GM21786 (cell line): Measurements from ENCODE around the gene SRPRA.

ENCODE experiments used
- ATAC-seq: cut with Tn5 transposase; IDR thresholded peaks from one replicate; pipeline ENCODE4 v1.9.1; 2021; ENCODE audit not compliant: unreplicated experiment

SRPRA gene

DNA sequence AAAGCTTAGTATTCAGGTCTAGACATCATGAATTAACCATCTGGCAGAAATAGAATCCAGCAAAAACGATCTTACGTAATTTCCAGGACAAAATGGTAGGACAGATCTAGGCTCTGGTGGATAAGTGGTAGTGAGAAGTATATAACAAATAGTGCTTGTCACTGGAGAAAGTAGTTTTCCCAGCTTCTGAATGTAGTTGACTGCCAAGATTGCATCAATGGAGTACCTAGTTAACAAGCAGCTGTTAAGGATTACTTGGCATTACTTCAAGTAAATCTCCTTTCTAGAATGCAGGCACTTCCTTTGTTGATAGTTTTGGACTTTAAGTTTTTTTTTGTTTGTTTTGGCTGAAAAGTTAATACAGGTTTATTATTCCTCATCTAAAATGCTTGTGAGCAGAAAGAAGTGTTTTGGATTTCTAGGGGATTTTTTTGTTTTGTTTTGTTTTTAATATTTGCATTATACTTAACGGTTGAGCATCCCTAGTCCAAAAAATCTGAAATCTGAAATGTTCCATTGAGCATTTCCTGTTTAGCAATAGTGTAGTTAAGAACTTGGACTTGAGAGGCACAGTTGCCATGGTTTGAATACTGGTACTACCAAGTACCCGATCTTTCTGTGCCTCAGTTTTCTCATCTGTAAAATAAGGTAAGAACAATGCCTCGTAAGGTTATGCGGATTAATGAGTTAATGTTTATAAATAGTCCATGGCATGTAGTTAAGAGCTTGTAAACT, 36.8 kb downstream of the SRPRA start:
- no peak for ATAC-seq

DNA sequence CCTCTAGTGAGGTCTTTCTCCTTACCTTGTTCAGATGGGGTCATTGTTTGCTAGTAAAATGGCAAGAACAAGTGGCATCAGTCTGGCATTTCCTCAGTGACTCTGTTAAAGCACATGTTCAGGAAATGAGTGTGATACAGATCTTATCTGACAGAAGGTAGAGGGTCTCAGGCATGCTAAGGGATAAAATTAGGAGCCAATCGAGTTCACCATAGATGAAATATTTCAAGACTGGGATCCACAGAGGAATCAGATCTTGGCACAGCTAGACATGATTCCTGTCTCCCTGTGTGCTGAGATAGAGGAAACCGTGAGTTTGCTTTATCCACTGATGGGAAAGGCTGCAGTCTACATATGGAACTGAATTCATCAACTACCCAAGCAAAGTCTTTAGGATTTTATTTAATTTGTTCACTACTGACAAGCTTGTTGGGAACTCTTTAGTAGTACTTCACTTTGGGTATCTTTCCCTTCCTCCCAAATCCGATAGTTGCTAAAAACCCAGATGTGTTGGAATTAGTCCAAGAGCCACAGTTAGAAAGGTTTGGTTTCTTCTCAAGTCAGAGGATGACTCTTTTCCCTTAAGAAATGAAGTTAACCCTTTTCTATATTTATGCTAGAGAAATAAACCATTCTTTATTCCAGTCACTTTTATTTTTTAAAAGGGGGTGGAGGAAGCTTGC, 38.7 kb downstream of the SRPRA start:
- no peak for ATAC-seq

DNA sequence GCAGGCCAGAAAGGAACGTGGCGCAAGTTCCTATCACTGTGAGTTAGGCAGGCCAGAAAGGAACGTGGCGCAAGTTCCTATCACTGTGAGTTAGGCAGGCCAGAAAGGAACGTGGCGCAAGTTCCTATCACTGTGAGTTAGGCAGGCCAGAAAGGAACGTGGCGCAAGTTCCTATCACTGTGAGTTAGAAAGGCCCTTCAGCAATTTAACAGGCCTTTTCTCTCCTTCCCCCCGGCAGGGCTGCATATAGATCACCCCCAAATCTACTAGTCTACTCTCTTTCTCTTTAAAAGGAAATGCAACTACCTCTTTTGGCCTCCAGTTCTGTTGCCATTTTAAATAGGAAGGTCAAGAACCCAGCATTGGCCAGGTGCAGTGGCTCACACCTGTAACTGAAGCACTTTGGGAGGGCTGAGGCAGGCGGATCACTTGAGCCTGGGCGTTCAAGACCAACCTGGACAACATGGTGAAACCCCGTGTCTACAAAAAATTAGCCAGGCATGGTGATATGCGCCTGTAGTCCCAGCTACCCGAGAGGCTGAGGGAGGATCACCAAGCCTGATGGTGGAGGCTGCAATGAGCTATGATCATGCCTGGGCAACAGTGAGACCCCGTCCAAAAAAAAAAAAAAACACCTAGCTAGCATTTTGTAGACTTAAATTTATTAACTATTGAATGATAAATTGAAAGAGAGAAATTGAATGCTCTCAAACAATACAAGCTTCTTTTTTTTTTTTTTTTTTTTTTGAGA, 42.2 kb downstream of the SRPRA start:
- no peak for ATAC-seq

DNA sequence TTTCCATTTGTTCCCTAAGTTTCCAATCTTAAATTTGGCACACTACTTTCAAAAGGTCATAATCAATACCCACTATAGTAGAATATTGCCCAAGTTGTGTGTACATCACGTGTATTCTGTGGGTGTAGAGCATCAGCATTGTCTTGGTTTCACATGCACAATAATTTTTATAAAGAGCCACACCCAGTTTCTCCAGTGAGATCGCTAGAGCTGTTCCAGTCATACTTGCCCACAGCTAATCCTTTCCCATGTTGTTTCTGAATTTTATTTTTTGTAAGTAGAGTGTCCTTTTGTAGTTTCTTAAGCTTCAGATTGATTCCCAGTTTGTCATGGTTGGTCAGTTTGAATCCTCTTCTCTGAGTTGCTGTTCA, 43.4 kb downstream of the SRPRA start:
- ATAC-seq, result no peak

DNA sequence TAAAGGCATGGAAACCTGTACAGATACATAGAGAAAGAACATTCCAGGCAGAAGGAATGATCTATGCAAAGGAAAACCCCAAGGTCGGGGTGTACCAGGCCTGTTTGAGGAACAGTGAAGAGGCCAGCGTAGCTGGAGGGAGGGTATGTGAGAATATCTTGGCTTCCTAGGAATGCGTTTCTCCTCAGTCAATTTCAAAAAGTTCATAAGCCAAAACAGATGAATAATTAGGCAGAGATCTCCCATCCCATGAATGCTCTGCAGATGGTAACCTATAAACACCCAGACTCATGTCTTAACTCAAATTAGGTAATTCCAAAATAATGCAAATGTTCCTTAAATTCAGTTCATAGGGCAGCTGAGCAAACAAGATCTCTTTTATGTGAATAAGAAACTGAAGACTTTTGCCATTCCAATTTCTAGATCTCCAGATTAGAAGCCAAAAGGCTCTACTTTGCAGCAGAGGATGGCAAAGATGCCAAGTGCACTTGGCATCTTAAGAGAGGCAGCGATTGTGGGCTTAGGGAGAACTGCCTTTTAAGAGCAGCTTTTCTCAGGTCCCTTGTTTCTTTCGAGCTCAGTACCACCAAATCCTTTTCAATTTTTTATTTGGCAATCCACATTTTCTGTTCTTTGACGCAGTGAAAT, 43.9 kb downstream of the SRPRA start:
- no peak for ATAC-seq

DNA sequence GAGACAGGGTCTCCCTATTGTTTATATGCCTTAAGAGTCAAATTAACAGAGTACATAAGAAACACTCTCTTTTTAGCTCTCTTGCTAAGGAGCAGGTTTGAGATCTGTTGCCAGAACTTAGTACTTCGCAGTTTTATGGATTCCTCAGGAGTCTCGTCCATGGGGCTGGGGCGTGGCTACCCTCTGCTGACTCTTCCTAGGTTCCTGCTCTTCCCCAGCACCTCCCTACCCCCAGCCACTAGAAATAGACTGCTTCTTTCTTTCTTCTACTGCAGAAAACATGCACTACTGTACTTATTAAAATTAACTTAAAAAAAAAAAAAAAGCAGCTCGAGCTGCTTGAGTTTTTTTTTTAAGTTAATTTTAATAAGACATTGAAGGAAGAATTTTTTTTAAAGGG, 49.1 kb downstream of the SRPRA start:
- no peak for ATAC-seq

DNA sequence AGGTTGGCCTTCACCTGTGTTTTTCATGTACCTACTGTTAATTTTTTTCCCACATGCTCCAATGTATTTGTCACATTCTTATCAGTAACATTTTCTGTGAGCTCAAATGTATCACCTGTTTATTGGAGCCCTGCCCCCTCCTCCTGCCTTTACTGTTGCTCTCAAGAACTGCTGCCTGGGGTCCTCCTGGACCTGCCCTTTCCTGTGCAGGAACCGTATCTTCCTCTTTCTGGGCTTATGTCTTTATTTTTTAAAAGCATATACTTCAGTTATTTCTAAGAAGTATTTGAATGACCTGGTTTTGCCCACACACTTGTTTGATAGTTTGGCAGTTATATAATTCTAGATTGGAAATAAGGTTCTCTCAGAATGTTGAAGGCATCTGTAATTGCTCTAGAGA, 51.2 kb downstream of the SRPRA start:
- ATAC-seq, result no peak

DNA sequence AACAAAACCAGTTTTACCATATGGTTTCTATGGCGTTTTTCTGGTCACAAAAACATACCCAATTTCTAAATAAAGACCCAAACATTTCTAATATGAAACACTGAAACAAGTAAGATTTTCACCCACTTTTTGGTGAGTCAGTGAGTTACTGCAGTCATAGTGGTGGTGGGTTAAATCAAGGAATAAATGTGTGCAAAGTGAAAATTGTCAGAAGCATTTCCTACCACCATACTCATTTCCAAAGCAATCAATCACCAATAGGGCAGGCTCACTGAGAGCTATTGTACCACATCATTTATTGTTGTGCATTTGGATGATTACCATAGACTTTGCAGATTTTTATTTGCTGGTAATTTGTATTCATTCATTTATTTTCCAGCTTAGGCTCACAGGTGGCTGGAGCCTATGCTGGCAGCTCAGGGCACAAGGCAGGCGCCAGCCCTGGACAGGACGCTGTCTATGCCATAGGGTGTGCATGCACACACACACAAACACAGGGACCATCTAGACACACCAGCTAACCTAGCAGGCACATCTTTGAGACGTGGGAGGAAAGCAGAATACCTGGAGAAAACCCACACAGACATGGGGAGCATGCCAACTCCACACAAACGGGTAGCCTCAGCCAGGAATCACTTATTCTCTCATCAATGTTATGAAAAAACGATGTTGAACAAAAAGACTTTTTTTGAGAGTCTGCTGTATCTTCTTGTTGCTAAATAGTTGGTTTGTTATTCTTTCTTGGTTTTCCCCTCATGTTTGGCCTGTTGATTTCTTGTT, 52.0 kb downstream of the SRPRA start:
- no peak for ATAC-seq

DNA sequence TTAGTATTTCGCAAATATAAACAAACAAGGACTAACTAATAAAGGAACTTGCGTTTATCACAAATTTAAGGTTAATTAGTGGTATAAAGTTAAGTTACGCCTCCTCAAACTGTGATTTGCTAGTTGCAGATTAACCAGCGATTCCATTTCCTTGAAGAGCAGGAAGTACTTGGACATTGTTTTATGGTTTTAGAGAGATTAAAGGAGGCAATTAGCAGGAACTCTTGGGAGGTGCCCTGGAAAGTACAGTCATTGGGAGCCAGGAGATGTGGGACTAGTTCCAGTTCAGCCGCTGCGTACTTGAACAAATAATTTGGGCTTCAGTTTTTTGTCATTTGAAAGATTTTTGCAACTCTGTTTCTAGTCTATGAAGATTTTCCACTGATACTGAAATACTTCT, 53.9 kb downstream of the SRPRA start:
- no peak for ATAC-seq

DNA sequence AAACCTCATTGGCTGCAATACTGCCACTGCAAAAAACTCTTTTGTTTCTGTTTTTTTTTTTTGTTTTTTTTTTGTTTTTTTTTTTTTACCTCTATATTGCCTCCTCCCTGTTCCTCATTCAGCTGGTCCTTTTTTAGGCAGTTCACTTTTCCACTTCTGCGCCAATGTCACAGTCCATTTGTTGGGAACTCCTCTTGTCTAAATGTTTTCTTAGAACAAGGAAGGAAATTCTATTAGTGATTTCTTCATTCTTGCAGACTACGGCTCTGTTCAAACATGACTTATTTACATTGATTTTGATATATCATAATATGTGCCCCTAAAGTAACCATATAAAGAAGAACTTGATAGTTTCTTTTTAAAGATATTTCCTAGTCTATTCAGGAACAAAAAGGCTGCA, 54.3 kb downstream of the SRPRA start:
- no peak for ATAC-seq
